SK-N-SH (cell line): Measurements from ENCODE around the gene RGS6. TPM values are rescaled to one million over a fixed set of nuclear protein-coding genes. Genes with fewer than 3 reads are reported as not detected.

ENCODE experiments used
- CTCF ChIA-PET: fragments of 300-600, 350-600 bp; formaldehyde crosslinking; extraction: SDS; loops from one replicate; lab custom pipeline; 2021; lab: Yijun Ruan, JAX
- POLR2A ChIA-PET: fragments of 350-600 bp; sonication (Branson Sonifier 250); formaldehyde crosslinking; extraction: SDS; loops from one replicate; lab custom pipeline; 2020; ENCODE audit warnings: antibody characterized with exemption, inconsistent platforms; lab: Yijun Ruan, JAX
- DNase-seq: peaks from one replicate; pipeline ENCODE4 v3.0.0; 2012
- H2AFZ ChIP-seq: fragments of 200-600 bp; sonication (generic); 2 replicates; pipeline ENCODE4 v1.8.1; 2016; ENCODE audit warnings: antibody characterized with exemption, mild to moderate bottlenecking, low read depth
- H3F3A ChIP-seq: fragments of 200-600 bp; sonication (generic); replicated peaks from 2 replicates; pipeline ENCODE3; 2016; ENCODE audit warnings: antibody characterized with exemption, mild to moderate bottlenecking; ENCODE audit not compliant: insufficient read depth
- H3K27ac ChIP-seq, 2 experiments: fragments of 200-500 bp in 1 of 2; fragments of 200-600 bp in 1 of 2; sonication (Bioruptor generic) in 1 of 2; sonication (generic), shearing (Covaris generic) in 1 of 2; 2 replicates each; pipeline versions ENCODE4 v1.5.1 to v1.6.1; 2014 to 2016; ENCODE audit warnings: low read depth in 2 of 2, inconsistent platforms in 1 of 2, low read length in 1 of 2, mild to moderate bottlenecking in 1 of 2, mixed read lengths in 1 of 2
- H3K27me3 ChIP-seq: fragments of 200-600 bp; sonication (generic), shearing (Covaris generic); 2 replicates; pipeline ENCODE4 v1.6.1; 2016; ENCODE audit warnings: mixed run types; ENCODE audit not compliant: insufficient read depth
- H3K36me3 ChIP-seq, 2 experiments: fragments of 200-500 bp in 1 of 2; fragments of 200-600 bp in 1 of 2; sonication (Bioruptor generic) in 1 of 2; sonication (generic) in 1 of 2; replicated peaks in 1 of 2; 2 replicates each; pipeline versions ENCODE3 to v1.5.1; 2014 to 2016; ENCODE audit warnings: low read length in 1 of 2, mild to moderate bottlenecking in 1 of 2; ENCODE audit not compliant: insufficient read depth in 2 of 2, control insufficient read depth in 1 of 2
- H3K4me1 ChIP-seq, 2 experiments: fragments of 200-500 bp in 1 of 2; fragments of 200-600 bp in 1 of 2; sonication (Bioruptor generic) in 1 of 2; sonication (generic), shearing (Covaris generic) in 1 of 2; 2 replicates each; pipeline versions ENCODE4 v1.5.1 to v1.6.1; 2014 to 2016; ENCODE audit warnings: low read depth in 1 of 2, low read length in 1 of 2, mixed run types in 1 of 2; ENCODE audit not compliant: insufficient read depth in 2 of 2, control insufficient read depth in 1 of 2
- H3K4me2 ChIP-seq: fragments of 200-600 bp; sonication (generic), shearing (Covaris generic); 2 replicates; pipeline ENCODE4 v1.6.1; 2017; ENCODE audit warnings: mixed run types
- H3K4me3 ChIP-seq, 2 experiments: fragments of 200-500 bp in 1 of 2; fragments of 200-600 bp in 1 of 2; sonication (Bioruptor generic) in 1 of 2; sonication (generic), shearing (Covaris generic) in 1 of 2; 2 replicates each; pipeline versions ENCODE4 v1.5.1 to v1.8.1; 2014 to 2016; ENCODE audit warnings: low read depth in 2 of 2, inconsistent platforms in 1 of 2, low read length in 1 of 2, mild to moderate bottlenecking in 1 of 2, mixed read lengths in 1 of 2, moderate library complexity in 1 of 2
- H3K79me2 ChIP-seq: fragments of 200-600 bp; sonication (generic); 2 replicates; pipeline ENCODE4 v1.8.1; 2017; ENCODE audit warnings: mild to moderate bottlenecking; ENCODE audit not compliant: insufficient read depth
- H3K9ac ChIP-seq: fragments of 200-600 bp; sonication (generic); 2 replicates; pipeline ENCODE4 v1.6.1; 2017; ENCODE audit warnings: mixed run types
- H3K9me2 ChIP-seq: fragments of 200-600 bp; sonication (generic); 2 replicates; pipeline ENCODE4 v1.6.1; 2017; ENCODE audit warnings: mixed run types
- H3K9me3 ChIP-seq: fragments of 200-600 bp; sonication (generic); 2 replicates; pipeline ENCODE4 v1.6.1; 2017; ENCODE audit warnings: mixed run types, mild to moderate bottlenecking, moderate library complexity
- H4K20me1 ChIP-seq: fragments of 200-600 bp; sonication (generic); 2 replicates; pipeline ENCODE4 v1.6.1; 2017; ENCODE audit warnings: mild to moderate bottlenecking, mixed run types; ENCODE audit not compliant: insufficient read depth
- EP300 ChIP-seq, 2 experiments: IDR thresholded peaks; 2 replicates each; pipeline versions ENCODE4 v1.4.0 to v1.6.1; 2012; ENCODE audit warnings: borderline replicate concordance in 1 of 2, low read depth in 1 of 2, low read length in 1 of 2
- FOXJ3 ChIP-seq: sonication (generic); formaldehyde crosslinking; IDR thresholded peaks from 2 replicates; pipeline ENCODE4 v1.5.1; 2020; ENCODE audit warnings: mild to moderate bottlenecking, missing genetic modification reagents
- FOXM1 ChIP-seq: IDR thresholded peaks from 2 replicates; pipeline ENCODE4 v1.4.0; 2012; ENCODE audit warnings: low read depth, mild to moderate bottlenecking
- GABPA ChIP-seq: IDR thresholded peaks from 2 replicates; pipeline ENCODE4 v1.4.0; 2012; ENCODE audit warnings: low read depth, mild to moderate bottlenecking
- IRF3 ChIP-seq: fragments of 150-350 bp; IDR thresholded peaks from 2 replicates; pipeline ENCODE4 v1.6.1; 2016; ENCODE audit warnings: mild to moderate bottlenecking, low read depth, low read length
- MAX ChIP-seq: IDR thresholded peaks from 2 replicates; pipeline ENCODE4 v1.4.0; 2012; ENCODE audit warnings: low read depth
- MEF2A ChIP-seq: IDR thresholded peaks from 2 replicates; pipeline ENCODE4 v1.4.0; 2012; ENCODE audit warnings: low read depth, borderline replicate concordance
- NFIC ChIP-seq: IDR thresholded peaks from 2 replicates; pipeline ENCODE4 v1.4.0; 2012; ENCODE audit warnings: borderline replicate concordance
- RFX5 ChIP-seq: IDR thresholded peaks from 2 replicates; pipeline ENCODE4 v1.6.1; 2012; ENCODE audit warnings: mild to moderate bottlenecking, improper control_type of control experiment, low read length
- TAF1 ChIP-seq: IDR thresholded peaks from 2 replicates; pipeline ENCODE4 v1.6.1; 2012; ENCODE audit warnings: low read depth, mild to moderate bottlenecking, low read length, moderate library complexity, borderline replicate concordance
- TCF12 ChIP-seq: IDR thresholded peaks from 2 replicates; pipeline ENCODE4 v1.4.0; 2012
- TEAD4 ChIP-seq: IDR thresholded peaks from 2 replicates; pipeline ENCODE4 v1.4.0; 2012; ENCODE audit warnings: mild to moderate bottlenecking, borderline replicate concordance; ENCODE audit not compliant: insufficient read depth
- WGBS: methylation state at CpG from one replicate; pipeline ENCODE4 v1.1.6; 2017; ENCODE audit warnings: low lambda C conversion rate; 5-methylcytosine and 5-hydroxymethylcytosine counted together
- polyA plus RNA-seq, 3 experiments: library from polyadenylated mRNA; depleted of rRNA; stranded (reverse); fragments of >200 nt; gene quantifications; 2 replicates each; pipeline ENCODE4 v1.2.3, GENCODE V29; 2012
- TF ChIP-seq, protein P1 (sequence below): fragments of 150-350 bp; IDR thresholded peaks from 2 replicates; pipeline ENCODE4 v1.6.1; 2017; ENCODE audit warnings: antibody characterized with exemption, low read length, low read depth, borderline replicate concordance
- TF ChIP-seq, protein P2 (sequence below): IDR thresholded peaks from 2 replicates; pipeline ENCODE4 v1.4.0; 2012; ENCODE audit warnings: low read depth, borderline replicate concordance
- TF ChIP-seq, protein P3 (sequence below): fragments of 200-600 bp; sonication (generic); IDR thresholded peaks from 2 replicates; pipeline ENCODE4 v1.6.1; 2017; ENCODE audit warnings: antibody characterized with exemption, mild to moderate bottlenecking, moderate library complexity

The RGS6 gene
- polyA plus RNA-seq, 1 of the 3 experiments (the other 2 are of a cell fraction), result not detected

DNA sequence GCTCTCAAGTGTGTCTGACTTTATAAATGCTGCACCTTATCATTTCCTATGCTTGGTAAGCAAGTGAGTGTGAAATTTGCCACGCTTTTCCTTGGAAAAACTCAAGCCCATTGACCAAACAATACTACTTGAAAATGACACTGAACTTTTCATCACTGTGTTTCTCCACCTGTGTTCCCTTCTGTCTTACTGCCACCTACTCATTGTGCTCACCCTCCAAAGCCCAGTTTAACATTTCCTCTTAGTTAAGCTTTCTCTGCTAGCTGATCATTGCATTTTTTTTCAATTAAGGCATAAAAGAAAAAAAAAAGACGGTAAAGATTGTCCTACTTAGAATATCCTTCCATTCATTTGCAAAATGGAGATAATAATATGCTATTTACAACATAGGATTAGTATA is 516.0 kb downstream of the RGS6 start:
- no peak overlapping the region for H2AFZ ChIP-seq
- no peaks in the 10 kb centered on the region for H3K79me2 ChIP-seq
- ChIA-PET POLR2A (no interaction called here), CTCF (no interaction called here)
- TF ChIP-seq FOXM1, result no peak
- TF ChIP-seq, protein P1, sequence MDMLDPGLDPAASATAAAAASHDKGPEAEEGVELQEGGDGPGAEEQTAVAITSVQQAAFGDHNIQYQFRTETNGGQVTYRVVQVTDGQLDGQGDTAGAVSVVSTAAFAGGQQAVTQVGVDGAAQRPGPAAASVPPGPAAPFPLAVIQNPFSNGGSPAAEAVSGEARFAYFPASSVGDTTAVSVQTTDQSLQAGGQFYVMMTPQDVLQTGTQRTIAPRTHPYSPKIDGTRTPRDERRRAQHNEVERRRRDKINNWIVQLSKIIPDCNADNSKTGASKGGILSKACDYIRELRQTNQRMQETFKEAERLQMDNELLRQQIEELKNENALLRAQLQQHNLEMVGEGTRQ, result no peak
- no peak for TF ChIP-seq EP300 (IDR thresholded peaks at IDR 0.05; ENCODE audit: borderline replicate concordance in 1 of 2, low read depth in 1 of 2, low read length in 1 of 2)
- TF ChIP-seq RFX5, result no peak
- TF ChIP-seq NFIC, result no peak
- TF ChIP-seq, protein P2, sequence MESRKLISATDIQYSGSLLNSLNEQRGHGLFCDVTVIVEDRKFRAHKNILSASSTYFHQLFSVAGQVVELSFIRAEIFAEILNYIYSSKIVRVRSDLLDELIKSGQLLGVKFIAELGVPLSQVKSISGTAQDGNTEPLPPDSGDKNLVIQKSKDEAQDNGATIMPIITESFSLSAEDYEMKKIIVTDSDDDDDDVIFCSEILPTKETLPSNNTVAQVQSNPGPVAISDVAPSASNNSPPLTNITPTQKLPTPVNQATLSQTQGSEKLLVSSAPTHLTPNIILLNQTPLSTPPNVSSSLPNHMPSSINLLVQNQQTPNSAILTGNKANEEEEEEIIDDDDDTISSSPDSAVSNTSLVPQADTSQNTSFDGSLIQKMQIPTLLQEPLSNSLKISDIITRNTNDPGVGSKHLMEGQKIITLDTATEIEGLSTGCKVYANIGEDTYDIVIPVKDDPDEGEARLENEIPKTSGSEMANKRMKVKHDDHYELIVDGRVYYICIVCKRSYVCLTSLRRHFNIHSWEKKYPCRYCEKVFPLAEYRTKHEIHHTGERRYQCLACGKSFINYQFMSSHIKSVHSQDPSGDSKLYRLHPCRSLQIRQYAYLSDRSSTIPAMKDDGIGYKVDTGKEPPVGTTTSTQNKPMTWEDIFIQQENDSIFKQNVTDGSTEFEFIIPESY, result no peak
- TF ChIP-seq FOXJ3 (CRISPR knock-in tag), result no peak
- TF ChIP-seq TCF12, result no peak
- no peak for TF ChIP-seq MEF2A
- TF ChIP-seq, protein P3, sequence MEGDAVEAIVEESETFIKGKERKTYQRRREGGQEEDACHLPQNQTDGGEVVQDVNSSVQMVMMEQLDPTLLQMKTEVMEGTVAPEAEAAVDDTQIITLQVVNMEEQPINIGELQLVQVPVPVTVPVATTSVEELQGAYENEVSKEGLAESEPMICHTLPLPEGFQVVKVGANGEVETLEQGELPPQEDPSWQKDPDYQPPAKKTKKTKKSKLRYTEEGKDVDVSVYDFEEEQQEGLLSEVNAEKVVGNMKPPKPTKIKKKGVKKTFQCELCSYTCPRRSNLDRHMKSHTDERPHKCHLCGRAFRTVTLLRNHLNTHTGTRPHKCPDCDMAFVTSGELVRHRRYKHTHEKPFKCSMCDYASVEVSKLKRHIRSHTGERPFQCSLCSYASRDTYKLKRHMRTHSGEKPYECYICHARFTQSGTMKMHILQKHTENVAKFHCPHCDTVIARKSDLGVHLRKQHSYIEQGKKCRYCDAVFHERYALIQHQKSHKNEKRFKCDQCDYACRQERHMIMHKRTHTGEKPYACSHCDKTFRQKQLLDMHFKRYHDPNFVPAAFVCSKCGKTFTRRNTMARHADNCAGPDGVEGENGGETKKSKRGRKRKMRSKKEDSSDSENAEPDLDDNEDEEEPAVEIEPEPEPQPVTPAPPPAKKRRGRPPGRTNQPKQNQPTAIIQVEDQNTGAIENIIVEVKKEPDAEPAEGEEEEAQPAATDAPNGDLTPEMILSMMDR, result no peak
- H3K27me3 ChIP-seq, result peaks cover 10% of the 10 kb centered on the region; the same call in 1 of the 2 replicates
- H3F3A ChIP-seq, result no peaks in the 10 kb centered on the region
- H3K4me1 ChIP-seq, result no peaks in the 10 kb centered on the region; a peak in 1 of 4 replicates
- H3K9me2 ChIP-seq, result no peaks in the 10 kb centered on the region
- H3K9me3 ChIP-seq, result no peaks in the 10 kb centered on the region
- H3K4me2 ChIP-seq, result no peak overlapping the region
- H3K9ac ChIP-seq, result no peak overlapping the region
- no peak overlapping the region for H3K4me3 ChIP-seq
- no peaks in the 10 kb centered on the region for H4K20me1 ChIP-seq
- no peak overlapping the region for H3K27ac ChIP-seq
- DNase-seq, result no peak
- no peaks in the 10 kb centered on the region for H3K36me3 ChIP-seq
- 7% methylated on average over 2 of the region's 2 CpGs for WGBS

DNA sequence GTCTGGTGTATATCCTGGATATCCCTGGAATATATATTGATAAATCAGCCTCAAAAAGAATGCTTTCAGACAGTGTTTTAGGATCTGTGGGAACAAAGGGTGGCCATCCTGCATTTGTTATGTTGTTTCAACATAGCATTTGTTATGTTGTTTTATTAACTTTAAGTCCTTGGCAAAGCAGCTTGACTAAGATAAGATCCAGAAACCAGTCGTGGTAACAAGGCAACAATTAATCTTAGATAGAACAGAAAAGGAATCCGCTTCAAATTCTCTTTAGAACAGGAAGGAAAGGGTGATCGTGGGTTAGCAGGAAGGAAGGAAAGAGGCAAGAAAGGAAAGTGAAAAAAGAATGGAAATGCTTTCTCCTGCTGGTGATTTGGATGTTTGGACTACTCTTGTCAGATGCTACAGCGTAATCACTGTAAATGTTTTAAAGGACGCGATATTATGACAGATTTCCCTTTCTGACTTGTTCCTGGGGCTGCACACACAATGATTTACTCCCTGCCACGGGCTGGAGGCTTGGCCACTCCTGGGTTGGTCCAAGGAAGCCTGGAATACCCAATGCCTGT is 518.3 kb downstream of the RGS6 start:
- Histone ChIP-seq H4K20me1 (no peaks in the 10 kb centered on the region), H3K4me2 (no peak overlapping the region), H3K9me2 (no peaks in the 10 kb centered on the region), H3K27me3 (peaks cover 10% of the 10 kb centered on the region; the same call in 1 of the 2 replicates), H3K36me3 (no peaks in the 10 kb centered on the region), H3K9ac (no peak overlapping the region), H3F3A (no peaks in the 10 kb centered on the region), H3K4me1 (no peaks in the 10 kb centered on the region; a peak in 1 of 4 replicates), H3K79me2 (no peaks in the 10 kb centered on the region), H2AFZ (no peak overlapping the region), H3K4me3 (no peak overlapping the region), H3K9me3 (no peaks in the 10 kb centered on the region), H3K27ac (no peak overlapping the region)
- TF ChIP-seq MAX (no peak), TEAD4 (no peak), TAF1 (no peak), GABPA (no peak), EP300 (IDR thresholded peaks at IDR 0.05; ENCODE audit: borderline replicate concordance in 1 of 2, low read depth in 1 of 2, low read length in 1 of 2) (no peak), IRF3 (no peak)
- TF ChIP-seq, protein P1, result no peak
- DNase-seq, result no peak
- ChIA-PET CTCF (no interaction called here), POLR2A (no interaction called here)
- WGBS, result 39% methylated on average over 7 of the region's 7 CpGs
